Measurements from ENCODE around the gene HBS1L. TPM values are rescaled to one million over a fixed set of nuclear protein-coding genes. Genes with fewer than 3 reads are reported as not detected.

The HBS1L gene
- polyA plus RNA-seq (ENCODE audit: insufficient read length in 4 of 4): 10 to 100 TPM; 65.6 to 74.9 (median 71.4) TPM

- peak; percentile 90 to 98 (median 96) for DNase-seq (ENCODE audit: low read depth in 4 of 4, low spot score in 2 of 4)
Observed at GRCh38 chr6:135054569-135055498, at the start of gene HBS1L. Gene HBS1L, minus strand, starts transcription at chr6:135054822. Its CDS starts 131 bp downstream, at chr6:135054691.

- DNase-seq (ENCODE audit: low read depth in 4 of 4, low spot score in 2 of 4): no peak
Observed at GRCh38 chr6:135104199-135104598, 49.6 kb upstream of the HBS1L start.

- DNase-seq (ENCODE audit: low read depth in 4 of 4, low spot score in 2 of 4): no peak
Observed at GRCh38 chr6:135102191-135102590, 47.6 kb upstream of the HBS1L start.

GRCh38 chr6:135097172-135097571, 42.5 kb upstream of the HBS1L start:
- no peak for DNase-seq (ENCODE audit: low read depth in 4 of 4, low spot score in 2 of 4)

- no peak for DNase-seq (ENCODE audit: low read depth in 4 of 4, low spot score in 2 of 4)
Observed at GRCh38 chr6:135096403-135097130, 41.9 kb upstream of the HBS1L start.

- DNase-seq (ENCODE audit: low read depth in 4 of 4, low spot score in 2 of 4): no peak
Observed at GRCh38 chr6:135095716-135096115, 41.1 kb upstream of the HBS1L start.

- no peak for DNase-seq (ENCODE audit: low read depth in 4 of 4, low spot score in 2 of 4)
Observed at GRCh38 chr6:135094403-135094821, 39.8 kb upstream of the HBS1L start.

GRCh38 chr6:135093578-135093977, 39.0 kb upstream of the HBS1L start:
- no peak for DNase-seq (ENCODE audit: low read depth in 4 of 4, low spot score in 2 of 4)

GRCh38 chr6:135092724-135093123, 38.1 kb upstream of the HBS1L start:
- no peak for DNase-seq (ENCODE audit: low read depth in 4 of 4, low spot score in 2 of 4)

GRCh38 chr6:135090819-135091218, 36.2 kb upstream of the HBS1L start:
- DNase-seq (ENCODE audit: low read depth in 4 of 4, low spot score in 2 of 4): no peak

GRCh38 chr6:135089901-135090300, 35.3 kb upstream of the HBS1L start:
- DNase-seq (ENCODE audit: low read depth in 4 of 4, low spot score in 2 of 4): no peak

GRCh38 chr6:135088818-135089809, 34.5 kb upstream of the HBS1L start:
- DNase-seq (ENCODE audit: low read depth in 4 of 4, low spot score in 2 of 4): no peak

- no peak for DNase-seq (ENCODE audit: low read depth in 4 of 4, low spot score in 2 of 4)
Observed at GRCh38 chr6:135088281-135088680, 33.7 kb upstream of the HBS1L start.

- DNase-seq (ENCODE audit: low read depth in 4 of 4, low spot score in 2 of 4): no peak
Observed at GRCh38 chr6:135087803-135088202, 33.2 kb upstream of the HBS1L start.

GRCh38 chr6:135087403-135087802, 32.8 kb upstream of the HBS1L start:
- no peak for DNase-seq (ENCODE audit: low read depth in 4 of 4, low spot score in 2 of 4)

GRCh38 chr6:135086414-135086764, 31.8 kb upstream of the HBS1L start:
- DNase-seq (ENCODE audit: low read depth in 4 of 4, low spot score in 2 of 4): no peak

GRCh38 chr6:135085700-135086413, 31.2 kb upstream of the HBS1L start:
- DNase-seq (ENCODE audit: low read depth in 4 of 4, low spot score in 2 of 4): no peak

GRCh38 chr6:135084916-135085269, 30.3 kb upstream of the HBS1L start:
- DNase-seq (ENCODE audit: low read depth in 4 of 4, low spot score in 2 of 4): no peak

GRCh38 chr6:135084001-135084915, 29.6 kb upstream of the HBS1L start:
- DNase-seq (ENCODE audit: low read depth in 4 of 4, low spot score in 2 of 4): no peak

Data from left renal cortex interstitium (tissue), 4 donors.